K562 (cell line): Measurements from ENCODE around the gene TBC1D17. TPM values are rescaled to one million over a fixed set of nuclear protein-coding genes. Genes with fewer than 3 reads are reported as not detected.

Experiments
- CSDE1 ChIP-seq, 2 experiments: fragments of 450-650 bp; IDR thresholded peaks; 2 replicates each; pipeline ENCODE4 v1.6.1; 2016; ENCODE audit warnings: mild to moderate bottlenecking in 1 of 2
- HDAC8 ChIP-seq: fragments of 450-650 bp; IDR thresholded peaks from 2 replicates; pipeline ENCODE4 v1.6.1; 2016; ENCODE audit warnings: mild to moderate bottlenecking, missing genetic modification characterization, moderate library complexity, missing compliant biosample characterization
- HNRNPLL ChIP-seq: fragments of 200-400 bp; formaldehyde crosslinking; IDR thresholded peaks from 2 replicates; pipeline ENCODE4 v1.6.1; 2017; ENCODE audit warnings: low read length, low read depth, mild to moderate bottlenecking; ENCODE audit not compliant: poor library complexity, severe bottlenecking
- NONO ChIP-seq, 2 experiments: fragments of 200-400 bp in 1 of 2; fragments of 450-650 bp in 1 of 2; formaldehyde crosslinking in 1 of 2; IDR thresholded peaks; 2 replicates each; pipeline ENCODE4 v1.6.1; 2017; ENCODE audit warnings: low read depth in 2 of 2, mild to moderate bottlenecking in 2 of 2, moderate library complexity in 2 of 2, low read length in 1 of 2
- SRSF1 ChIP-seq: fragments of 200-400 bp; formaldehyde crosslinking; IDR thresholded peaks from 2 replicates; pipeline ENCODE4 v1.6.1; 2017; ENCODE audit warnings: mild to moderate bottlenecking, low read depth, low read length, moderate library complexity
- XRCC5 ChIP-seq: fragments of 200-400 bp; formaldehyde crosslinking; IDR thresholded peaks from 2 replicates; pipeline ENCODE4 v1.6.1; 2017; ENCODE audit warnings: low read depth, mild to moderate bottlenecking, low read length
- ZBTB1 ChIP-seq: sonication (generic); formaldehyde crosslinking; IDR thresholded peaks from 2 replicates; pipeline ENCODE4 v1.8.1; 2023; ENCODE audit warnings: missing genetic modification reagents, low read depth, mild to moderate bottlenecking, borderline replicate concordance
- ZNF140 ChIP-seq: fragments of 250-450 bp; sonication (Bioruptor Pico); IDR thresholded peaks from 2 replicates; pipeline ENCODE4 v1.8.0; 2021; ENCODE audit warnings: moderate library complexity, mild to moderate bottlenecking, inconsistent platforms
- ZNF584 ChIP-seq: fragments of 200-800 bp; sonication (Bioruptor generic); IDR thresholded peaks from 2 replicates; pipeline ENCODE4 v1.6.1; 2016; ENCODE audit warnings: low read depth, mild to moderate bottlenecking, missing genetic modification characterization, missing compliant biosample characterization
- ZNF586 ChIP-seq: fragments of 450-650 bp; formaldehyde crosslinking; conservative IDR thresholded peaks from 2 replicates; pipeline ENCODE4 v1.4.0; 2020; ENCODE audit warnings: mild to moderate bottlenecking, moderate library complexity
- ZNF75A ChIP-seq: fragments of 450-650 bp; formaldehyde crosslinking; IDR thresholded peaks from 2 replicates; pipeline ENCODE4 v1.4.0; 2020; ENCODE audit warnings: mild to moderate bottlenecking
- polyA plus RNA-seq, 8 experiments: library from polyadenylated mRNA; depleted of rRNA in 4 of 8; stranded (reverse) in 5 of 8; unstranded in 3 of 8; fragments of >200 nt; fragmentation: Nextera tagmentation in 2 of 8; fragmentation: Illumina TruSeq in 1 of 8; extraction: Ambion mirVana in 2 of 8; extraction: Trizol in 1 of 8; gene quantifications; 2 replicates each; pipeline versions ENCODE4 v1.2.1 to v1.2.3, GENCODE V29; 2011 to 2014; ENCODE audit warnings: inconsistent platforms in 1 of 8, missing spikeins in 1 of 8
- total RNA-seq, 7 experiments: library from RNA; depleted of rRNA in 6 of 7; stranded (reverse); fragments of >200 nt in 6 of 7; fragmentation: Illumina TruSeq in 2 of 7; extraction: Trizol in 2 of 7; gene quantifications; 2 replicates each; pipeline versions ENCODE4 v1.2.1 to v1.2.3, GENCODE V29; 2011 to 2021; ENCODE audit warnings: low replicate concordance in 1 of 7
- TF ChIP-seq, protein P1 (sequence below): fragments of 250-450 bp; sonication (Bioruptor Pico); IDR thresholded peaks from 2 replicates; pipeline ENCODE4 v1.8.0; 2021; ENCODE audit warnings: borderline replicate concordance, mild to moderate bottlenecking, moderate library complexity; ENCODE audit not compliant: poor library complexity, severe bottlenecking
- TF ChIP-seq, protein P2 (sequence below): fragments of 250-450 bp; sonication (Bioruptor Pico); IDR thresholded peaks from 2 replicates; pipeline ENCODE4 v1.5.0; 2022; ENCODE audit warnings: mild to moderate bottlenecking
- TF ChIP-seq, protein P3 (sequence below): fragments of 200-800 bp; sonication (Bioruptor generic); IDR thresholded peaks from 2 replicates; pipeline ENCODE4 v1.6.1; 2017; ENCODE audit warnings: missing genetic modification characterization, missing compliant biosample characterization
- TF ChIP-seq, protein P4 (sequence below): sonication (generic); formaldehyde crosslinking; IDR thresholded peaks from 2 replicates; pipeline ENCODE4 v1.8.1; 2023; ENCODE audit warnings: mild to moderate bottlenecking, missing genetic modification reagents
- TF ChIP-seq, protein P5 (sequence below): fragments of 250-450 bp; sonication (Bioruptor Pico); IDR thresholded peaks from 2 replicates; pipeline ENCODE4 v1.4.0; 2020; ENCODE audit warnings: borderline replicate concordance
- TF ChIP-seq, protein P6 (sequence below): fragments of 250-450 bp; sonication (Bioruptor Pico); IDR thresholded peaks from 2 replicates; pipeline ENCODE4 v1.8.0; 2021; ENCODE audit warnings: moderate library complexity, mild to moderate bottlenecking, inconsistent platforms

TBC1D17 gene
- total and polyA plus RNA-seq, 9 of the 15 experiments (the other 6 are each of a cell fraction or from before 2014, with no cell fraction given) = 0.42 to 16.0 (median 3.8) TPM

DNA sequence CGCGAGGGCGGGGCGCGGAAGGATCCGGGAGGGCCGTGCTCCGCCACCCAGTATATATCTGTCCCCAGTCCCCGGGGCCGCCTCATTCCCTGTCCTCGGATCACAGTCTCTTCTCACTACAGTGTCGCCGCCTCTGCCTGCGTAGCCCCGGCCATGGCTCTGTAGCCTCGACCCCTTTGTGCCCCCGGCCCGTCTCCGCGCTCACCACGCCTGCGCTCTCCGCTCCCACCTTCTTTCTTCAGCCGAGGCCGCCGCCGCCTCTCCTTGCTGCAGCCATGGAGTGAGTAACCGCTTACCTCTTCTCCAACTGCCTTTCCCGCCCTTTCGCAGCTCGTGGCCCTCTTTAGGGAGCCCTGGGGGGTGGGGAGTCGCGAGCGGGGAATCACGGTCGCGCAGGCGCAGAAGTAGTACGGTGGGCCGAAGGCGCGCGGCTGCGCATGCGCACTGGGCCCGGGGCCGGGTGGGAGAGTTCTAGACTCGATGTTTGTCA is 51.7 kb downstream of the TBC1D17 start, which contains the start of the genes ATF5 and NUP62 (continued):
- no peak for TF ChIP-seq SRSF1
- TF ChIP-seq, protein P1, sequence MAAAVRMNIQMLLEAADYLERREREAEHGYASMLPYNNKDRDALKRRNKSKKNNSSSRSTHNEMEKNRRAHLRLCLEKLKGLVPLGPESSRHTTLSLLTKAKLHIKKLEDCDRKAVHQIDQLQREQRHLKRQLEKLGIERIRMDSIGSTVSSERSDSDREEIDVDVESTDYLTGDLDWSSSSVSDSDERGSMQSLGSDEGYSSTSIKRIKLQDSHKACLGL (CRISPR knock-in tag) = no peak
- peak in 1 of 2 experiments; percentile 65; a peak in 1 of 4 replicates for TF ChIP-seq CSDE1 (IDR thresholded peaks at IDR 0.05)
- TF ChIP-seq, protein P2, sequence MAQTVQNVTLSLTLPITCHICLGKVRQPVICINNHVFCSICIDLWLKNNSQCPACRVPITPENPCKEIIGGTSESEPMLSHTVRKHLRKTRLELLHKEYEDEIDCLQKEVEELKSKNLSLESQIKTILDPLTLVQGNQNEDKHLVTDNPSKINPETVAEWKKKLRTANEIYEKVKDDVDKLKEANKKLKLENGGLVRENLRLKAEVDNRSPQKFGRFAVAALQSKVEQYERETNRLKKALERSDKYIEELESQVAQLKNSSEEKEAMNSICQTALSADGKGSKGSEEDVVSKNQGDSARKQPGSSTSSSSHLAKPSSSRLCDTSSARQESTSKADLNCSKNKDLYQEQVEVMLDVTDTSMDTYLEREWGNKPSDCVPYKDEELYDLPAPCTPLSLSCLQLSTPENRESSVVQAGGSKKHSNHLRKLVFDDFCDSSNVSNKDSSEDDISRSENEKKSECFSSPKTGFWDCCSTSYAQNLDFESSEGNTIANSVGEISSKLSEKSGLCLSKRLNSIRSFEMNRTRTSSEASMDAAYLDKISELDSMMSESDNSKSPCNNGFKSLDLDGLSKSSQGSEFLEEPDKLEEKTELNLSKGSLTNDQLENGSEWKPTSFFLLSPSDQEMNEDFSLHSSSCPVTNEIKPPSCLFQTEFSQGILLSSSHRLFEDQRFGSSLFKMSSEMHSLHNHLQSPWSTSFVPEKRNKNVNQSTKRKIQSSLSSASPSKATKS (CRISPR knock-in tag) = no peak
- TF ChIP-seq HNRNPLL = peak; percentile 64
- no peak; the same call in 1 of the 2 replicates for TF ChIP-seq ZBTB1 (CRISPR knock-in tag)
- TF ChIP-seq, protein P3, sequence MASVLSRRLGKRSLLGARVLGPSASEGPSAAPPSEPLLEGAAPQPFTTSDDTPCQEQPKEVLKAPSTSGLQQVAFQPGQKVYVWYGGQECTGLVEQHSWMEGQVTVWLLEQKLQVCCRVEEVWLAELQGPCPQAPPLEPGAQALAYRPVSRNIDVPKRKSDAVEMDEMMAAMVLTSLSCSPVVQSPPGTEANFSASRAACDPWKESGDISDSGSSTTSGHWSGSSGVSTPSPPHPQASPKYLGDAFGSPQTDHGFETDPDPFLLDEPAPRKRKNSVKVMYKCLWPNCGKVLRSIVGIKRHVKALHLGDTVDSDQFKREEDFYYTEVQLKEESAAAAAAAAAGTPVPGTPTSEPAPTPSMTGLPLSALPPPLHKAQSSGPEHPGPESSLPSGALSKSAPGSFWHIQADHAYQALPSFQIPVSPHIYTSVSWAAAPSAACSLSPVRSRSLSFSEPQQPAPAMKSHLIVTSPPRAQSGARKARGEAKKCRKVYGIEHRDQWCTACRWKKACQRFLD = peak; percentile 43; the same call in 1 of the 2 replicates
- peak; percentile 77; the same call in 1 of the 2 replicates for TF ChIP-seq ZNF584 (CRISPR knock-in tag)
- TF ChIP-seq HDAC8 (tag) = 0 out of 2 replicates have a peak, but pooled peaks have one; percentile 33
- peak; percentile 71; the same call in 1 of the 2 replicates for TF ChIP-seq XRCC5
- TF ChIP-seq, protein P4, sequence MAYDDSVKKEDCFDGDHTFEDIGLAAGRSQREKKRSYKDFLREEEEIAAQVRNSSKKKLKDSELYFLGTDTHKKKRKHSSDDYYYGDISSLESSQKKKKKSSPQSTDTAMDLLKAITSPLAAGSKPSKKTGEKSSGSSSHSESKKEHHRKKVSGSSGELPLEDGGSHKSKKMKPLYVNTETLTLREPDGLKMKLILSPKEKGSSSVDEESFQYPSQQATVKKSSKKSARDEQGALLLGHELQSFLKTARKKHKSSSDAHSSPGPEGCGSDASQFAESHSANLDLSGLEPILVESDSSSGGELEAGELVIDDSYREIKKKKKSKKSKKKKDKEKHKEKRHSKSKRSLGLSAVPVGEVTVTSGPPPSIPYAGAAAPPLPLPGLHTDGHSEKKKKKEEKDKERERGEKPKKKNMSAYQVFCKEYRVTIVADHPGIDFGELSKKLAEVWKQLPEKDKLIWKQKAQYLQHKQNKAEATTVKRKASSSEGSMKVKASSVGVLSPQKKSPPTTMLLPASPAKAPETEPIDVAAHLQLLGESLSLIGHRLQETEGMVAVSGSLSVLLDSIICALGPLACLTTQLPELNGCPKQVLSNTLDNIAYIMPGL (CRISPR knock-in tag) = peak; percentile 97; the same call in 1 of the 2 replicates
- TF ChIP-seq, protein P5, sequence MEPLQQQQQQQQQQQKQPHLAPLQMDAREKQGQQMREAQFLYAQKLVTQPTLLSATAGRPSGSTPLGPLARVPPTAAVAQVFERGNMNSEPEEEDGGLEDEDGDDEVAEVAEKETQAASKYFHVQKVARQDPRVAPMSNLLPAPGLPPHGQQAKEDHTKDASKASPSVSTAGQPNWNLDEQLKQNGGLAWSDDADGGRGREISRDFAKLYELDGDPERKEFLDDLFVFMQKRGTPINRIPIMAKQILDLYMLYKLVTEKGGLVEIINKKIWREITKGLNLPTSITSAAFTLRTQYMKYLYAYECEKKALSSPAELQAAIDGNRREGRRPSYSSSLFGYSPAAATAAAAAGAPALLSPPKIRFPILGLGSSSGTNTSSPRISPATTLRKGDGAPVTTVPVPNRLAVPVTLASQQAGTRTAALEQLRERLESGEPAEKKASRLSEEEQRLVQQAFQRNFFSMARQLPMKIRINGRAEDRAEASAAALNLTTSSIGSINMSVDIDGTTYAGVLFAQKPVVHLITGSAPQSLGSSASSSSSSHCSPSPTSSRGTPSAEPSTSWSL = no peak
- peak; percentile 19 to 86; a peak in 2 of 4 replicates for TF ChIP-seq NONO (IDR thresholded peaks at IDR 0.05; ENCODE audit: low read depth in 2 of 2, low read length in 1 of 2)
- TF ChIP-seq ZNF586 (CRISPR knock-in tag) = no peak
- TF ChIP-seq ZNF75A = no peak
- TF ChIP-seq, protein P6, sequence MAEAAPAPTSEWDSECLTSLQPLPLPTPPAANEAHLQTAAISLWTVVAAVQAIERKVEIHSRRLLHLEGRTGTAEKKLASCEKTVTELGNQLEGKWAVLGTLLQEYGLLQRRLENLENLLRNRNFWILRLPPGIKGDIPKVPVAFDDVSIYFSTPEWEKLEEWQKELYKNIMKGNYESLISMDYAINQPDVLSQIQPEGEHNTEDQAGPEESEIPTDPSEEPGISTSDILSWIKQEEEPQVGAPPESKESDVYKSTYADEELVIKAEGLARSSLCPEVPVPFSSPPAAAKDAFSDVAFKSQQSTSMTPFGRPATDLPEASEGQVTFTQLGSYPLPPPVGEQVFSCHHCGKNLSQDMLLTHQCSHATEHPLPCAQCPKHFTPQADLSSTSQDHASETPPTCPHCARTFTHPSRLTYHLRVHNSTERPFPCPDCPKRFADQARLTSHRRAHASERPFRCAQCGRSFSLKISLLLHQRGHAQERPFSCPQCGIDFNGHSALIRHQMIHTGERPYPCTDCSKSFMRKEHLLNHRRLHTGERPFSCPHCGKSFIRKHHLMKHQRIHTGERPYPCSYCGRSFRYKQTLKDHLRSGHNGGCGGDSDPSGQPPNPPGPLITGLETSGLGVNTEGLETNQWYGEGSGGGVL (CRISPR knock-in tag) = no peak
- no peak for TF ChIP-seq ZNF140 (CRISPR knock-in tag)
